HG03280 (cell line): Measurements from ENCODE around the gene ESPL1.

Experiments
- ATAC-seq: cut with Tn5 transposase; IDR thresholded peaks from one replicate; pipeline ENCODE4 v1.9.1; 2021; ENCODE audit warnings: mild to moderate bottlenecking, moderate library complexity; ENCODE audit not compliant: unreplicated experiment

ESPL1 gene

DNA sequence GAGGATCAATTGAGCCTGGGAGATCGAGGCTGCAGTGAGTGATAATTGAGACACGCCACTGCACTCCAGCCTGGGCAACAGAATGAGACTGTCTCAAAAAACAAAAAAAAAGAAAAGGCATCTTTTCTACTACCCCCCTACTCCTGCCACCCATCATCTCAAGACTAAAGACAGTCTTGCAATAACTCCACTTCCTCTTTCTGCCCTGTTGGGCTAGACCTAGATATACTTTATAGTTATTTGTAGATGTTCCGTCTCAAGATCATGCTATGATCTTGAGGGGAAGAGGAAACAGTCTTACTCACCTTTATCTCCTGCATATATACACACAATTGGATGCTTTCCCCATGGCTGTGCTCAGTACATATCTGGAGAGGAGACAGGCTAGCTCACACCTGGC, 12.1 kb upstream of the ESPL1 start:
- ATAC-seq: no peak

DNA sequence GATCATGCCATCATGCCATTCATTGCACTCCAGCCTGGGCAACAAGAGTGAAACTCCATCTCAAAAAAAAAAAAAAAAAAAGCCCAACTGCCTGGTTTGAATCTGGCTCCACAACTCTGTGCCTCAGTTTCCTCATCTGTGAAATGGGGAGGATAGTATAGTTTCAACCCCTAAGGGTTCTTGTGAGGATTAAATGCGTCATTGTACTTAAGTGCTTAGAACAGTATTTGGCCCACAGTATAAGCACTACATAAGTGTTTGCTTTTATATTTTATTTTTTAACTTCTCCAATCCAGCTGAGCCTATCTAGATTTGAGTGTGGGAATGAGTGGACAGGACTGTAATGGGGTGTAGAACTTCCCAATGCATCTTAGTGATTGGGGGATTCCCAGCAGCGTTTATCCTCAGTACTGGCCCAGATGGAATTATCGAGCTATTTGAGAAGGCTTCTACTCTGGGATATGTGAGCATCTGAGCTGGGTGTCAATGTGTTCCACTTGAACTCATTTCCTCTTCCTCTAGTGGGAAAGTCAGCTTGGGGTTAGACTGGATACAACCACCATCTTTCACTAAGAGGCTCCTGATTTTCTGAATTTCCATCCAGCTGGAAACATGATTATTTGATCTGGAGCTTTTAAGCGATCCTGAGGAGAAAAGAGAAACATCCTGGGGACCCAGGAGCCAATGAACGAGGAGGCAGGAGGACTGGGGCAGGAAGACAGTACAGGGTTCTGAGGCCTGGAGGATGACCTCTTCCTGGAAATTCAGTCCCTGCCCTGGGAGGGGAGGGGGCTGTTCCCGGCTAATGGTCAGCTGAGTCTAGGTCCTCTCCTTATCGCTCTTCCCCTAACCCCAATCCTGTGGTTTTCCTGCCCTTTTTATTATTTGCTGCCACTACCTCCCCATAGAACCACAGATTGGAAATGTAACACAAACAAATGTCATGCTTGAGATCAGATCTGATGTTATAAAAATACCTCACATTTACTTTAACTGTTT, 9.3 kb upstream of the ESPL1 start:
- ATAC-seq: no peak

DNA sequence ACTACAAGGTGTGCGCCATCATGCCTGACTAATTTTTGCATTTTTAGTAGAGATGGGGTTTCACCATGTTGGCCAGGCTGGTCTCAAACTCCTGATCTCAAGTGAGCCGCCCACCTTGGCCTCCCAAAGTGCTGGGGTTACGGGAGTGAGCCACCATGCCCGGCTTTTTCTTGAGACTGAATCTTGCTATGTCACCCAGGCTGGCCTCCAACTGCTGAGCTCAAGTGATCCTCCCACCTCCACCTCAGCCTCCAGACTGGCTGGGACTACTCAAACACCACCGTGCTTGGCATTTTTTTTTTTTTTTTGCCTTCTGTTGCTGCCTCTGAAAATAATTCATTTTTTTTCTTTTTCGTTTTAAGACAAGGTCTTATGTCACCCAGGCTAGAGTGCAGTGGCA, 8.2 kb upstream of the ESPL1 start:
- no peak for ATAC-seq

DNA sequence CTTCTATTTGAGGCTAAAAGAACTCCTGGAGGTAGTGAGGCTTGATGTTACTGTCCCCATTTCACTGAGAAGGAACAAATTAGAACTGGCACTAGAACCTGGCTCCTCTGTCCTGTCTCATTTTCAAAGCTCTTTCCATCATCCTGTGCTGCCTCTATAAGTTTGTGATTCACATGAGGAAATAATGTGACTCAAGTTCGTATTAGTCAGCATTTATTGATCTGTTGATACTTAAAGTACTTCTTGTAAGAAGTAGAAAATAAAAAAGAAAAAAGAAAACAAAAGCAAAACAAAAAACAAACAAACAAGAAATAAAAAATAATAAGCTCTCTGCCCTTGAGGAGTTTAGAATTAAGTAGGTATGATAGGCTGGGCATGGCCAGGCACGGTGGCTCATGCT, 2.3 kb upstream of the ESPL1 start:
- no peak for ATAC-seq

DNA sequence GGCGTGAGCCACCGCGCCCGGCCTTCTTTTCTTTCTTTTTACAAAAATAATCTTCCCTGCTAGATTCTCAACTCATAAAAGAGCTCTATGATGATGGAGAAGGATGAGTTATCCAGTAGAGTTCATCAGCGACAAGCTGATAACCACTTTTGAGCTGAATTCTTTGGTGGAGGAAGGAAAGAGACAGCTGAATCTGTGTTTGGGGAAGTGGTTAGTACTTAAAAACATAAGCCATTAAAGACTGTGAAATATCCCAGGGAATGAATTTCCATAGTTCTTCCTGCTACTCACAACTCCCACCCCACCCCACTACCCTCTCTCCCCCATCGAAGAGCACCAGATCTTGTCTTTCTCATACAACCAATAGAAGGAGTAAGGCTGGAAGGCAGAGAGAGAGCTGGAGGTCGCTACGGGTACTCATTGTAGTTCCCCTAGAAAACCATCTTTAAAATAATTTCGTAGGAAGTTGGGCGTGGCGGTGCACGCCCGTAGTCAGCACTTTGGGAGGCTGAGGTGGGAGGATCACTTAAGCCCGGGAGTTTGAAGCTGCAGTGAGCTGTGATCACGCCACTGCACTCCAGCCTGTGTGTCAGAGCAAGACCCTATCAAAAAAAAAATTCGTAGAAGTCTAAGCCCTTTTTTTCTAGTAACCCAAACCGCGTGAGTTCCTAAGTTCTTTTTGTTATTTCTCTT, 647 bp upstream of the ESPL1 start:
- ATAC-seq: no peak

DNA sequence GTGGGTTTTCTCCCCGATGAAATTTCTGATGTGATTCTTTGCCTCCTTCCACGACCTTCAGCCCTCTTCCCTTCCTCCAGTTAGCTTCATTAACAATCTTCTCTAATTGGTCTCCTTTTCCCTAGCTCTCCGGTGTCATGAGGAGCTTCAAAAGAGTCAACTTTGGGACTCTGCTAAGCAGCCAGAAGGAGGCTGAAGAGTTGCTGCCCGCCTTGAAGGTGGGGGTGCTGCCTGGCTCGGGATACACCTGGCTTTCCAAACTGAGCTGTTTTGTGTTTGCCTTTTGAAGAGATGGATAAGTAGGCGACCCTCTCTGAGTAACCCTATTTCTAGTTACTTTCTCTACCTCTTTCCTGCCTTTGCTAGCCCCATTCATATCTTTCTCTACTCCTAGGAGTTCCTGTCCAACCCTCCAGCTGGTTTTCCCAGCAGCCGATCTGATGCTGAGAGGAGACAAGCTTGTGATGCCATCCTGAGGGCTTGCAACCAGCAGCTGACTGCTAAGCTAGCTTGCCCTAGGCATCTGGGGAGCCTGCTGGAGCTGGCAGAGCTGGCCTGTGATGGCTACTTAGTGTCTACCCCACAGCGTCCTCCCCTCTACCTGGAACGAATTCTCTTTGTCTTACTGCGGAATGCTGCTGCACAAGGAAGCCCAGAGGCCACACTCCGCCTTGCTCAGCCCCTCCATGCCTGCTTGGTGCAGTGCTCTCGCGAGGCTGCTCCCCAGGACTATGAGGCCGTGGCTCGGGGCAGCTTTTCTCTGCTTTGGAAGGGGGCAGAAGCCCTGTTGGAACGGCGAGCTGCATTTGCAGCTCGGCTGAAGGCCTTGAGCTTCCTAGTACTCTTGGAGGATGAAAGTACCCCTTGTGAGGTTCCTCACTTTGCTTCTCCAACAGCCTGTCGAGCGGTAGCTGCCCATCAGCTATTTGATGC, 797 bp downstream of the ESPL1 start:
- ATAC-seq: no peak

DNA sequence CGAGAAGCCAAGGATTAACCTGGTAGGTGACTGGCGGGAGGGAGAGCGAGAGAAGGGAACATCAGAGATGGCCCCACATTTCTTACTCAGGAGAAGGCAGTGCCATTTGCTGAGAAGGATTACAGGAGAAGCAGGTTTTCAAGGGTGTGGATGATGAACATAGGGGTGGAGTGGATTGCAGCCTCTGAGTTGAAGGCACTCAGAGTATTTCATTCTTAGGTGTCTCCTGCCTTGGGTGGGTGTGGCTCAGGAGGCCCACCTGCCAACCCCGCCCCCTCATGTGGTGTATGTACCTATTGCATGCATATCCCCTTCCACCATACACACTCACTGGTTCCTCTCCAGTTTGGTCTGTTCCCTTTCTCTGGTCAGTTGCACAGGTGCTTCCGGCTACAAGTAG, 6.3 kb downstream of the ESPL1 start:
- ATAC-seq: no peak

DNA sequence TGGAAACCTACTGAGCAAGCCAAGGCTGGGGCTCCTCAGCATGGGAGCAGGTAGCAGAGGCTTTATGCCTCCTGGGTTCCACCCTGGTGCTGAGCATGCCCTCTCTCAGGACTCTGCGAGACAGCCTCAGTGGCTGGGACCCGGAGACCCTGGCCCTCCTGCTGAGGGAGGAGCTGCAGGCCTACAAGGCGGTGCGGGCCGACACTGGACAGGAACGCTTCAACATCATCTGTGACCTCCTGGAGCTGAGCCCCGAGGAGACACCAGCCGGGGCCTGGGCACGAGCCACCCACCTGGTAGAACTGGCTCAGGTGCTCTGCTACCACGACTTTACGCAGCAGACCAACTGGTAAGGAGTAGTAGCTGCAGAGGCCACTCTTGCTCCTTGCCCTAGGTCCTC, 8.4 kb downstream of the ESPL1 start:
- no peak for ATAC-seq

DNA sequence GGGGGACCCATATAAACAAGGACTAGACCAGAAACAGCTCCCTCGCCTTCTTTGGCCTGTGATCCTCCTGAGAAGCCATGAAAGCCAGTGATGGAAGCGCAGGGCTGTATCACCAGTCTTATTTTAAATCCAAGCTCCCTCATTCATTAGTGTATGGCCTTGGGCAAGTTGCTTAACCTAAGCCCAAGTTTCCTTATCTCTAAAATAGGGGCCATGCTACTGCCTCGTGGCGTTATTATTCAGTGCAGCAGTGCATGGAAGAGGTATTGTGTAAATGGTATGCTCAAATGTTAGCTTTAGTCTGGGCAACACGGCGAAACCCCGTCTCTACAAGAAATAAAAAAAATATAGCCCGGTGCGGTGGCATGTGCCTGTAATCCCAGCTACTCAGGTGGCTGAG, 9.9 kb downstream of the ESPL1 start:
- no peak for ATAC-seq

DNA sequence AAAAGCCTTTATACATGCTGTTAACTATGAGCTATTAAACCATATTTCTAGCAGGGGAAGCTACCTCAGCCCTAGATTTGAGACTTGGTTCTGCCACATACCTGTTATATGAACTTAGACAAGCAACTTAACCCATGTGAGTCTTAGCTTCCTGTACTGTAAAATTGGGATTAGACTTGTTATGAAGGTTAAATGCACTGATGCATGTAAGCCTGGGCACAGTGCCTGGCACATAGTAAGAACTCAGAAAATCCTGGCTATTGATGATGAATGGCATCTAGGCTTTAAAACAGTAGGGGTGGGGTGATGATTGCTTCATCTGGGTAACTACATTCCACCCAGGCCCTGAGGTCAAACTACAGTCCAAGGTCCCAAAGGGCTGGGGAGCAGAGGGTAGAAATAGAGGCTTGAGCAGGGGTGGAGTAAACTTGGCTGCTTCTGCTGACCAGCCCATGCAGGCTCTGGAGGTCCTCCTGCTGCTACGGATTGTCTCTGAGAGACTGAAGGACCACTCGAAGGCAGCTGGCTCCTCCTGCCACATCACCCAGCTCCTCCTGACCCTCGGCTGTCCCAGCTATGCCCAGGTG, 11.3 kb downstream of the ESPL1 start:
- ATAC-seq: no peak

DNA sequence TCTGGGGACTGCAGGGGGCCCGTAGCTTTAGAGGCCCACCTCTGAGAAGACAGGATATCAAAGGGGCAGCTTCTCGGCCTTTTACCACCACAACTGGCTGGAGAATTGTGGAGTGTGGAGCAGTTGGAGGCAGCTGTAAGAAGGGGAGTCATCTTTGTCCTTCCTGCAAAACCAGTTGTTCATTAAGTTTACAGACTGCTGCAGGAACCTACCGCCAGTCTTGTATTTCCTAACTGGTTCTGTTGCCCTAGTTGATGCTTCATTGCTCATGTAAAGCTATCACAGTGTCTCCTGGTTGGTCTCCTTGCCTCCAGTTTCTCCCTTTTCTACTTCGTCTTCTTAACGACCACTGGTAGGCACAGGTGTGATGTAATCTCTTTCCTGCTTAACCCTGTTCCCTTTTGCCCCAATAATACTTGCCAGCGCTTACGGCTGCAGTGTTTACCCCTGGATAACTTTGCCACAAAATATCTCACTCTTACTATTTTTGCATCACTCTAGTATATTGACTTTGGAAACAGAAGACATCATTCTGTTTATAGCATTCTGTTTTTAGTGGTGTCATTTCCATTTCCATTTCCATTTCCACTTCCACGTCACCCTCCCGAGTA, 11.9 kb downstream of the ESPL1 start:
- ATAC-seq: no peak

DNA sequence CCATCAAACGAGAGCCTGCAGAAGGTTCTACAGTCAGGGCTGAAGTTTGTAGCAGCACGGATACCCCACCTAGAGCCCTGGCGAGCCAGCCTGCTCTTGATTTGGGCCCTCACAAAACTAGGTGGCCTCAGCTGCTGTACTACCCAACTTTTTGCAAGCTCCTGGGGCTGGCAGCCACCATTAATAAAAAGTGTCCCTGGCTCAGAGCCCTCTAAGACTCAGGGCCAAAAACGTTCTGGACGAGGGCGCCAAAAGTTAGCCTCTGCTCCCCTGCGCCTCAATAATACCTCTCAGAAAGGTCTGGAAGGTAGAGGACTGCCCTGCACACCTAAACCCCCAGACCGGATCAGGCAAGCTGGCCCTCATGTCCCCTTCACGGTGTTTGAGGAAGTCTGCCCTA, 18.3 kb downstream of the ESPL1 start:
- no peak for ATAC-seq

DNA sequence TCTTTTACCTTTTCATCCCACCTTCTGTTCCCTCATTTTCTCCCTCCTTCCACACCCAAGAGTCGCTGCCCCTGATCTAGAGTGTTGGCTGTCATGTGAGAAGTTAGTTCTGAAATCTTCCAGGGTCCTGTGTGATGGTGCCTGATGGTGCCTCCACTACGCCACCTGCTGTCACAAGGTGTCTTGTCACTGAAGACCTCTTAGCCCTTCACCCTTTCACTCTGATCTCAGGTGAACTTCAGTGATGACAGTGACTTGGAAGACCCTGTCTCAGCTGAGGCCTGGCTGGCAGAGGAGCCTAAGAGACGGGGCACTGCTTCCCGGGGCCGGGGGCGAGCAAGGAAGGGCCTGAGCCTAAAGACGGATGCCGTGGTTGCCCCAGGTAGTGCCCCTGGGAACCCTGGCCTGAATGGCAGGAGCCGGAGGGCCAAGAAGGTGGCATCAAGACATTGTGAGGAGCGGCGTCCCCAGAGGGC, 19.7 kb downstream of the ESPL1 start:
- ATAC-seq: no peak

DNA sequence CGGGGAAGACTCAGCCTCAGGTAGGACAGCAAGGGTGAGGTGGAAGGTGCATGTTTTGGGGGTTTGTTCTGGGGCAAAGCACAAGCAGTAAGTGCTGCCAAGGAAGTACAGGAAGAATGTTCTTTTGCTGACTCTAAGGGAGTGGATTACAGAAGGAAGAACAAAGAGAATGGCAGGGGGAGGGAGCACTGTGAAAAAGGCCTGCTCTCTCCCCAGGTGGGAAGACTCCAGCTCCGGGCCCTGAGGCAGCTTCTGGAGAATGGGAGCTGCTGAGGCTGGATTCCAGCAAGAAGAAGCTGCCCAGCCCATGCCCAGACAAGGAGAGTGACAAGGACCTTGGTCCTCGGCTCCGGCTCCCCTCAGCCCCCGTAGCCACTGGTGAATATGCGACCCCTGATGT, 20.2 kb downstream of the ESPL1 start:
- no peak for ATAC-seq

DNA sequence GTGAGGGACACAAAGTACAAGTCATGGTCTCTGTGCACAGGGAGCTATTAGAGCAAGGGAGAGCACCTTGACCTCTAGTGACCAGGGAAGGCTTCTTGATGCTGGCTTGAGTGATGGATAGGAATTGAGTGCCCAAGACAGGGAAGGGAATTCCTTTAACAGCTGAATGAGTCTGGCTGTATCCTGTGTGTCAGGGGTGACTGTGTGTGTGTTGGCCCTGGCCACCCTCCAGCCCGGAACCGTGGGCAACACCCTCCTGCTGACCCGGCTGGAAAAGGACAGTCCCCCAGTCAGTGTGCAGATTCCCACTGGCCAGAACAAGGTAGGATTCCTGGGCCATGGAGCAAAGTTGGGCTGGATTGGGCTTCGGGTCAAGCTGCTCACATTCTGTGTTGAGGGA, 21.8 kb downstream of the ESPL1 start:
- no peak for ATAC-seq

DNA sequence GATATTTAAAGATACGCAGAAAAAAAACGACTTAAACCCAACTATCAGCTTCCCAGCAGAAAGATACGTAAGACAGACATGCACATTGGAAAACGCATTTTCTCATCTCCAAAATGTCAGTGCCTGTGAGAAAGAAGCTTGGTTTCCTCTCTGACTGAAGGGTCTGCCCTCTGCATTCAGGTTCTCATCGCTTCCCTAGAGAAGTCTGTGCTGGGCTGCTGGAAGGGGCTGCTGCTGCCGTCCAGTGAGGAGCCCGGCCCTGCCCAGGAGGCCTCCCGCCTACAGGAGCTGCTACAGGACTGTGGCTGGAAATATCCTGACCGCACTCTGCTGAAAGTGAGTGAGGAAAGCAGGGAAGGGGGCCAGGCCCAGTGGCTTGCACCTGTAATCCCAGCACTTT, 22.6 kb downstream of the ESPL1 start:
- no peak for ATAC-seq

DNA sequence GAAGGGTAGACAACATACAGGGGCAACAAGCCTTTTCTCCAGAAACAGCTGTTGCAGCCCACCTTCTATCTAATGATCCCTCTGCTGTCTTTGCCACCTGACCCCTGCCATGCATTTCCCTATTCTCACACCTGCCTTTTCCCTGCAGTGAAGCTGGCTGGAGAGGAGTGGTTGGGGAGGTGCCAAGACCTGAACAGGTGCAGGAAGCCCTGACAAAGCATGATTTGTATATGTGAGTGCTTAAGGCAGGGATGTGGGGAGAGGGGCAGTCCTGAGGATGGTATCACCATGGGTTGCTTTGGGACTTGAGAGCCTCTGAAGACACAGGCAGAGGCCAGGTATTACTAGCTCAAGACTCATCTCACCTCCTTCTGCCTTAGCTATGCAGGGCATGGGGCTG, 24.3 kb downstream of the ESPL1 start:
- no peak for ATAC-seq

DNA sequence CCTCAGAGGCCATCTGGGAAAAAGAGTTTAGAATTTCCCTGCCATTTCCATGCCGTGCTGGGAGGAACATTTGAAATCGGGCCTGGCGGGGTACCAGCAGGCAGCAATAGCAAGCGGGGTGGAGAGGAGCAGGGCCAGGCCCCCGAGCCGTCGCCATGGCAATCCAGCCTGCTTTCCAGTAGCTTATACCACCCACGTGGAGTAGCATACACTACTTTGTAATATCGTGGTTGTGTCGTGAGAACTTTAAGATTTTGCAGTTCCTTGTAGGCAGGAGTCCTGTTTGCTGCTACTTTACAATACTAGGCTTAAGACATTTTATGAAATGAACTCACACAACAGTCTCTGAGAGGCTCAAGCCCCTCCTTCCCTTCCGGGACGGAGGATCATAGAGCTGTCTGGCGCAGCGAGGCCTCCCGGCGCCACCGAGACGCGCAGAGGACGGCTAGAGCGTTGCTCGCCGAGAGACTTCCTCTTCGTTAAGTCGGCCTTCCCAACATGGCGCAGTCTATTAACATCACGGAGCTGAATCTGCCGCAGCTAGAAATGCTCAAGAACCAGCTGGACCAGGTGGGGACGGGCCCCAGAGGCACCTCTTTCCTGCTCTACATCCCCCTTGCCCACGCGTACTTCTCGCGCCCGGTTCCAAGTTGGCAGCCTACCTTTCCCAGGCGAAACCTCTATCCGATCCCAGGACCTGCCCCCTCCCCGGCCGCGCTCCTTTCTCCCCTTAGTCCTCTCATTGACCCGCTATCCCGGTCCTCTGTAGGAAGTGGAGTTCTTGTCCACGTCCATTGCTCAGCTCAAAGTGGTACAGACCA, 27.2 kb downstream of the ESPL1 start, which contains the start of gene PFDN5:
TSS of gene PFDN5 (plus strand) at position 473 of the 821 bp plus-strand sequence. CDS start at position 499, 26 bp downstream.
- ATAC-seq: peak; percentile 79

DNA sequence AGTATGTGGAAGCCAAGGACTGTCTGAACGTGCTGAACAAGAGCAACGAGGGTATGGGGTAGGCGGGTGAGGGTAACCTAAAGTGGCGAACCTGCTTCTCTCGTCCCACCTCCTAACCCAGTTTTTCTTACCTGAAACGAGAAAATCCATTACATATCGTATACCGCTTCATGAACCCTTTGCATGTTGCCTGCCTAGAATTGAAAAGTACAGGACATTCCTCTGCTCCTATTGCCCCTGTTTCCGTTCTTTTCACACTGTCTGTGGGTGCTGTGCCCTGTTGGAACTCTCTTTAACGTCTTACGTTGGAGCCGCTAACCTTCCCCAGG, 27.8 kb downstream of the ESPL1 start:
- ATAC-seq: no peak
